ENCODE data around the gene AP3B1. TPM values are rescaled to one million over a fixed set of nuclear protein-coding genes. Genes with fewer than 3 reads are reported as not detected.

The AP3B1 gene
- total RNA-seq, 2 donors from 2014 or later: 72.9 to 79.6 TPM

GRCh38 chr5:78132507-78132906 is 162.0 kb downstream of the AP3B1 start:
- ATAC-seq (no peak), DNase-seq (ENCODE audit: low spot score) (no peak)
- Mint-ChIP-seq H3K27ac (no peak overlapping the region), H3K4me1 (ENCODE audit: low read depth in 2 of 2) (peaks cover 0 to 3% of the 10 kb centered on the region in 2 donors), H3K27me3 (no peaks in the 10 kb centered on the region), H3K36me3 (peaks cover 6% of the 10 kb centered on the region), H3K9me3 (no peaks in the 10 kb centered on the region), H3K4me3 (no peak overlapping the region)

GRCh38 chr5:78129597-78129996 is 164.9 kb downstream of the AP3B1 start:
- Mint-ChIP-seq H3K27me3 (no peaks in the 10 kb centered on the region), H3K27ac (no peak overlapping the region), H3K9me3 (no peaks in the 10 kb centered on the region), H3K4me1 (ENCODE audit: low read depth in 2 of 2) (peaks cover 0 to 2% of the 10 kb centered on the region in 2 donors), H3K36me3 (peaks cover 10% of the 10 kb centered on the region), H3K4me3 (no peak overlapping the region)
- DNase-seq (ENCODE audit: low spot score): no peak
- ATAC-seq: no peak

GRCh38 chr5:78127875-78128274 is 166.6 kb downstream of the AP3B1 start:
- ATAC-seq (no peak), DNase-seq (ENCODE audit: low spot score) (no peak)
- Mint-ChIP-seq H3K4me1 (ENCODE audit: low read depth in 2 of 2) (peaks cover 0 to 2% of the 10 kb centered on the region in 2 donors), H3K27me3 (no peaks in the 10 kb centered on the region), H3K36me3 (peaks cover 10% of the 10 kb centered on the region), H3K9me3 (no peaks in the 10 kb centered on the region), H3K4me3 (no peak overlapping the region), H3K27ac (no peak overlapping the region)

GRCh38 chr5:78126536-78126935 is 168.0 kb downstream of the AP3B1 start:
- Mint-ChIP-seq H3K4me1 (ENCODE audit: low read depth in 2 of 2) (peaks cover 0 to 2% of the 10 kb centered on the region in 2 donors), H3K36me3 (peaks cover 12% of the 10 kb centered on the region), H3K27me3 (no peaks in the 10 kb centered on the region), H3K9me3 (no peaks in the 10 kb centered on the region), H3K4me3 (no peak overlapping the region), H3K27ac (no peak overlapping the region)
- no peak for DNase-seq (ENCODE audit: low spot score)
- ATAC-seq: no peak

GRCh38 chr5:78116167-78116566 is 178.3 kb downstream of the AP3B1 start:
- Mint-ChIP-seq H3K4me1 (ENCODE audit: low read depth in 2 of 2) (peaks cover 0 to 12% of the 10 kb centered on the region in 2 donors), H3K4me3 (no peak overlapping the region), H3K36me3 (peaks cover 27% of the 10 kb centered on the region), H3K9me3 (no peaks in the 10 kb centered on the region), H3K27ac (no peak overlapping the region), H3K27me3 (no peaks in the 10 kb centered on the region)
- ATAC-seq: no peak
- DNase-seq (ENCODE audit: low spot score): no peak

- Mint-ChIP-seq H3K27me3 (no peaks in the 10 kb centered on the region), H3K4me1 (ENCODE audit: low read depth in 2 of 2) (peaks cover 0 to 4% of the 10 kb centered on the region in 2 donors), H3K36me3 (peaks cover 13% of the 10 kb centered on the region), H3K27ac (peak overlapping the region in 1 of 2 donors; percentile 6), H3K4me3 (no peak overlapping the region), H3K9me3 (no peaks in the 10 kb centered on the region)
- no peak for ATAC-seq
- DNase-seq (ENCODE audit: low spot score): no peak
These were observed 180.7 kb downstream of the AP3B1 start for GRCh38 chr5:78113689-78114264.

GRCh38 chr5:78112931-78113330 is 181.6 kb downstream of the AP3B1 start:
- Mint-ChIP-seq H3K9me3 (no peaks in the 10 kb centered on the region), H3K4me3 (no peak overlapping the region), H3K4me1 (ENCODE audit: low read depth in 2 of 2) (peaks cover 0 to 4% of the 10 kb centered on the region in 2 donors), H3K27me3 (no peaks in the 10 kb centered on the region), H3K27ac (no peak overlapping the region), H3K36me3 (peaks cover 13% of the 10 kb centered on the region)
- DNase-seq (ENCODE audit: low spot score): no peak
- no peak for ATAC-seq

GRCh38 chr5:78109891-78110324 is 184.6 kb downstream of the AP3B1 start:
- H3K9me3 Mint-ChIP-seq: no peaks in the 10 kb centered on the region
- DNase-seq (ENCODE audit: low spot score) (no peak), ATAC-seq (no peak)
- H3K4me3 Mint-ChIP-seq: no peak overlapping the region
- no peaks in the 10 kb centered on the region for H3K27me3 Mint-ChIP-seq
- peaks cover 0 to 4% of the 10 kb centered on the region in 2 donors for H3K4me1 Mint-ChIP-seq (ENCODE audit: low read depth in 2 of 2)
- H3K36me3 Mint-ChIP-seq: peaks cover 24% of the 10 kb centered on the region
- no peak overlapping the region for H3K27ac Mint-ChIP-seq

GRCh38 chr5:78108564-78108963 is 185.9 kb downstream of the AP3B1 start:
- H3K36me3 Mint-ChIP-seq: peaks cover 15% of the 10 kb centered on the region
- H3K4me1 Mint-ChIP-seq (ENCODE audit: low read depth in 2 of 2): peaks cover 0 to under 1% of the 10 kb centered on the region in 2 donors
- no peak for DNase-seq (ENCODE audit: low spot score)
- ATAC-seq: no peak
- H3K27ac Mint-ChIP-seq: no peak overlapping the region
- no peaks in the 10 kb centered on the region for H3K9me3 Mint-ChIP-seq
- no peak overlapping the region for H3K4me3 Mint-ChIP-seq
- no peaks in the 10 kb centered on the region for H3K27me3 Mint-ChIP-seq

GRCh38 chr5:78103232-78103918 is 191.1 kb downstream of the AP3B1 start:
- Mint-ChIP-seq H3K4me1 (ENCODE audit: low read depth in 2 of 2) (peaks cover 0 to 5% of the 10 kb centered on the region in 2 donors), H3K4me3 (no peak overlapping the region), H3K9me3 (no peaks in the 10 kb centered on the region), H3K27ac (no peak overlapping the region), H3K27me3 (no peaks in the 10 kb centered on the region), H3K36me3 (peaks cover 22% of the 10 kb centered on the region)
- DNase-seq (ENCODE audit: low spot score) (no peak), ATAC-seq (no peak)

GRCh38 chr5:78102500-78102899 is 192.0 kb downstream of the AP3B1 start:
- Mint-ChIP-seq H3K36me3 (peaks cover 22% of the 10 kb centered on the region), H3K4me1 (ENCODE audit: low read depth in 2 of 2) (peaks cover 0 to 5% of the 10 kb centered on the region in 2 donors), H3K9me3 (no peaks in the 10 kb centered on the region), H3K27ac (no peak overlapping the region), H3K27me3 (no peaks in the 10 kb centered on the region), H3K4me3 (no peak overlapping the region)
- no peak for DNase-seq (ENCODE audit: low spot score)
- no peak for ATAC-seq

- no peak overlapping the region for H3K27ac Mint-ChIP-seq
- H3K4me1 Mint-ChIP-seq (ENCODE audit: low read depth in 2 of 2): no peaks in the 10 kb centered on the region
- DNase-seq (ENCODE audit: low spot score) (no peak), ATAC-seq (no peak)
- H3K36me3 Mint-ChIP-seq: peaks cover 9% of the 10 kb centered on the region
- H3K9me3 Mint-ChIP-seq: no peaks in the 10 kb centered on the region
- H3K27me3 Mint-ChIP-seq: no peaks in the 10 kb centered on the region
- no peak overlapping the region for H3K4me3 Mint-ChIP-seq
These were observed 199.4 kb downstream of the AP3B1 start for GRCh38 chr5:78095125-78095524.

- H3K9me3 Mint-ChIP-seq: no peaks in the 10 kb centered on the region
- H3K27ac Mint-ChIP-seq: no peak overlapping the region
- peaks cover 12% of the 10 kb centered on the region for H3K36me3 Mint-ChIP-seq
- H3K4me3 Mint-ChIP-seq: no peak overlapping the region
- no peak for DNase-seq (ENCODE audit: low spot score)
- no peaks in the 10 kb centered on the region for H3K27me3 Mint-ChIP-seq
- ATAC-seq: no peak
- no peaks in the 10 kb centered on the region for H3K4me1 Mint-ChIP-seq (ENCODE audit: low read depth in 2 of 2)
These were observed 204.5 kb downstream of the AP3B1 start for GRCh38 chr5:78090002-78090401.

GRCh38 chr5:78078858-78079257 is 215.6 kb downstream of the AP3B1 start:
- no peaks in the 10 kb centered on the region for H3K27me3 Mint-ChIP-seq
- H3K27ac Mint-ChIP-seq: no peak overlapping the region
- no peak overlapping the region for H3K4me3 Mint-ChIP-seq
- DNase-seq (ENCODE audit: low spot score): no peak
- ATAC-seq: no peak
- no peaks in the 10 kb centered on the region for H3K9me3 Mint-ChIP-seq
- no peaks in the 10 kb centered on the region for H3K36me3 Mint-ChIP-seq
- H3K4me1 Mint-ChIP-seq (ENCODE audit: low read depth in 2 of 2): peaks cover 5 to 10% of the 10 kb centered on the region in 2 donors
